ENCODE results near the gene AASS. TPM values are rescaled to one million over a fixed set of nuclear protein-coding genes. Genes with fewer than 3 reads are reported as not detected.
"Not testable (repeated sequence)": the region's sequence is repeated elsewhere in the genome, so short reads cannot be mapped to it uniquely, and the experiment has no call there.

Gene AASS
- total RNA-seq, 4 donors from 2014 or later, result 50.7 to 92.7 (median 68.1) TPM

GRCh38 chr7:122137251-122138077 is 6.6 kb downstream of the AASS start:
- ATAC-seq (ENCODE audit: low FRiP score), result no peak
- TF ChIP-seq, protein P1, sequence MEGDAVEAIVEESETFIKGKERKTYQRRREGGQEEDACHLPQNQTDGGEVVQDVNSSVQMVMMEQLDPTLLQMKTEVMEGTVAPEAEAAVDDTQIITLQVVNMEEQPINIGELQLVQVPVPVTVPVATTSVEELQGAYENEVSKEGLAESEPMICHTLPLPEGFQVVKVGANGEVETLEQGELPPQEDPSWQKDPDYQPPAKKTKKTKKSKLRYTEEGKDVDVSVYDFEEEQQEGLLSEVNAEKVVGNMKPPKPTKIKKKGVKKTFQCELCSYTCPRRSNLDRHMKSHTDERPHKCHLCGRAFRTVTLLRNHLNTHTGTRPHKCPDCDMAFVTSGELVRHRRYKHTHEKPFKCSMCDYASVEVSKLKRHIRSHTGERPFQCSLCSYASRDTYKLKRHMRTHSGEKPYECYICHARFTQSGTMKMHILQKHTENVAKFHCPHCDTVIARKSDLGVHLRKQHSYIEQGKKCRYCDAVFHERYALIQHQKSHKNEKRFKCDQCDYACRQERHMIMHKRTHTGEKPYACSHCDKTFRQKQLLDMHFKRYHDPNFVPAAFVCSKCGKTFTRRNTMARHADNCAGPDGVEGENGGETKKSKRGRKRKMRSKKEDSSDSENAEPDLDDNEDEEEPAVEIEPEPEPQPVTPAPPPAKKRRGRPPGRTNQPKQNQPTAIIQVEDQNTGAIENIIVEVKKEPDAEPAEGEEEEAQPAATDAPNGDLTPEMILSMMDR (IDR thresholded peaks at IDR 0.05), result no peak
- DNase-seq (ENCODE audit: low spot score), result no peak

GRCh38 chr7:122136639-122137245 is 7.3 kb downstream of the AASS start:
- ATAC-seq (ENCODE audit: low FRiP score) (no peak), DNase-seq (ENCODE audit: low spot score) (no peak)
- TF ChIP-seq, protein P1 (IDR thresholded peaks at IDR 0.05), result no peak

DNA sequence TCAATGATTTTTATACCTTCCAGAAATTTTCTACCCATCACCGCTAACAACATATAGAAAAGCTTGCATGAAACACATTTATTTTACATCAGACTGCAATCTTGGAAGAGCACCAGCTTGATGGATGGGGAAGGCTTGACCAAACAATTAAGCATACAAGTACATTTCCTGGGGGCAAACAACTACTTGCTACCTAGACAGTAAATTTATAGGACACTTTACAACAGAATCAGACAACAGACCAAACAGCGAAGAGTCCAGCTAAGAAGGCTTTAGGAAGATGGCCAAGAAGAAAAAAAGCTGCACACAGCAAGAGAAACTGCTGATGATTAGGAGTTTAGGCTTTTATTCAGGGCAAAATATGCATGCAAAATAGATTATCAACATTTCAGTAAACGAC is 8.0 kb downstream of the AASS start:
- DNase-seq (ENCODE audit: low spot score) (no peak), ATAC-seq (ENCODE audit: low FRiP score) (no peak)

GRCh38 chr7:122135275-122135674 is 8.8 kb downstream of the AASS start:
- ATAC-seq (ENCODE audit: low FRiP score), result no peak
- DNase-seq (ENCODE audit: low spot score), result no peak
- TF ChIP-seq, protein P1 (IDR thresholded peaks at IDR 0.05), result no peak

More for the DNA sequence above, 8.0 kb downstream of the AASS start:
- TF ChIP-seq, protein P1 (IDR thresholded peaks at IDR 0.05), result no peak

- ATAC-seq (ENCODE audit: low FRiP score); DNase-seq (ENCODE audit: low spot score): not testable (repeated sequence)
These were observed 9.3 kb downstream of the AASS start for GRCh38 chr7:122134793-122135192.

GRCh38 chr7:122133477-122133876 is 10.6 kb downstream of the AASS start:
- DNase-seq (ENCODE audit: low spot score) (no peak), ATAC-seq (ENCODE audit: low FRiP score) (no peak)
- TF ChIP-seq, protein P1 (IDR thresholded peaks at IDR 0.05), result no peak

DNA sequence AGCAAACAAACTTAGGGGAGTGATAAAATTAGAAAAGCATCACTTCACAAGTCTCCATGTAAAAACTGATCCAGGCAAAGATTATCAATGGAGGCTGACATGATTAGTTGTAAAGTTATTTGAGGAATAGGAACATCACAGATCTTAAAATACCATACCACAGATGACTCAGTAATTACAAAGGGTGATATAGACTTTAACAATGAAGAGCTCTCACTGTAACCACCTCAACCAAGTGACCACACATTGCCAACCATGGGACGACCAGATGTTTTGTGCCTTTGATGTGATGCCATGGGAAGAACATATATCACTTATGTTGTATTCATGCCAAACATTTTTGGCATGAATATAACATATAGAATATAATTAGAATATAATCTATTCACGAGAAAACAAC is 11.7 kb downstream of the AASS start:
- ATAC-seq (ENCODE audit: low FRiP score) (no peak), DNase-seq (ENCODE audit: low spot score) (no peak)
- TF ChIP-seq, protein P1 (IDR thresholded peaks at IDR 0.05), result no peak

All from omental fat pad (tissue), 4 donors.